Esophagus muscularis mucosa (tissue), 4 donors: Measurements from ENCODE around the gene IL12A.

ENCODE experiments used
- EP300 ChIP-seq: sonication (generic); formaldehyde crosslinking; IDR thresholded peaks from one replicate; pipeline ENCODE4 v1.6.1; 2017; ENCODE audit warnings: antibody characterized with exemption
- POLR2AphosphoS5 ChIP-seq, 2 donors: sonication (generic); formaldehyde crosslinking; IDR thresholded peaks; one replicate each; pipeline ENCODE4 v1.6.1; 2017; ENCODE audit warnings: antibody characterized with exemption in 2 of 2
- TF ChIP-seq, protein P1 (sequence below), 3 experiments: fragments of 200-600 bp in 2 of 3; fragments of 450-650 bp in 1 of 3; sonication (generic) in 2 of 3; IDR thresholded peaks; one replicate each; pipeline ENCODE4 v1.5.1; 2017 to 2019; ENCODE audit warnings: antibody characterized with exemption in 3 of 3, mild to moderate bottlenecking in 2 of 3, moderate library complexity in 1 of 3

DNA sequence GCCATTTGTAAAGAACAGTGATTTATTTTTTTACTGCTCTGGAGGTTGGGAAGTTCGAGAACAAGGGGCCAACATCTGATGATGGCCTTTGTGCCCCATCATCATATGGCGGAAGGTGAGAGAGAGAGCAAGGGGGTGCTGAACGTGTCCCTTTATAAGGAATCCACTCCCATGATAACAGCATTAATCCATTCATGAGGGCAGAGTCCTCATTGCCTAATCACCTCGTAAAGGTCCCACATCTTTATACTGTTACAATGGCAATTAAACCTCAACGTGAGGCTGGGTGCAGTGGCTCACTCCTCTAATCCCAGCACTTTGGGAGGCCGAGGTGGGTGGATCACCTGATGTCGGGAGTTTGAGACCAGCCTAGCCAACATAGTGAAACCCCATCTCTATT is 8.3 kb downstream of the IL12A start:
- TF ChIP-seq, protein P1, sequence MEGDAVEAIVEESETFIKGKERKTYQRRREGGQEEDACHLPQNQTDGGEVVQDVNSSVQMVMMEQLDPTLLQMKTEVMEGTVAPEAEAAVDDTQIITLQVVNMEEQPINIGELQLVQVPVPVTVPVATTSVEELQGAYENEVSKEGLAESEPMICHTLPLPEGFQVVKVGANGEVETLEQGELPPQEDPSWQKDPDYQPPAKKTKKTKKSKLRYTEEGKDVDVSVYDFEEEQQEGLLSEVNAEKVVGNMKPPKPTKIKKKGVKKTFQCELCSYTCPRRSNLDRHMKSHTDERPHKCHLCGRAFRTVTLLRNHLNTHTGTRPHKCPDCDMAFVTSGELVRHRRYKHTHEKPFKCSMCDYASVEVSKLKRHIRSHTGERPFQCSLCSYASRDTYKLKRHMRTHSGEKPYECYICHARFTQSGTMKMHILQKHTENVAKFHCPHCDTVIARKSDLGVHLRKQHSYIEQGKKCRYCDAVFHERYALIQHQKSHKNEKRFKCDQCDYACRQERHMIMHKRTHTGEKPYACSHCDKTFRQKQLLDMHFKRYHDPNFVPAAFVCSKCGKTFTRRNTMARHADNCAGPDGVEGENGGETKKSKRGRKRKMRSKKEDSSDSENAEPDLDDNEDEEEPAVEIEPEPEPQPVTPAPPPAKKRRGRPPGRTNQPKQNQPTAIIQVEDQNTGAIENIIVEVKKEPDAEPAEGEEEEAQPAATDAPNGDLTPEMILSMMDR (IDR thresholded peaks at IDR 0.05) = no peak
- TF ChIP-seq POLR2AphosphoS5 (IDR thresholded peaks at IDR 0.05) (no peak), EP300 (no peak)
